Spleen (tissue), 11 donors: ENCODE results near the gene MS4A18. TPM values are rescaled to one million over a fixed set of nuclear protein-coding genes. Genes with fewer than 3 reads are reported as not detected.
"Not testable (repeated sequence)": the region's sequence is repeated elsewhere in the genome, so short reads cannot be mapped to it uniquely, and the experiment has no call there.

Experiments used
- DNase-seq: peaks from one replicate; pipeline ENCODE4 v3.0.0-alpha.2; 2020
- H3K27ac ChIP-seq, 8 donors: fragments of 200-600 bp; sonication (generic) in 7 of 8; 1 replicate in 4 of 8; 2 replicates in 4 of 8; pipeline versions ENCODE4 v1.5.0 to v1.8.0; 2016 to 2021; ENCODE audit warnings: inconsistent platforms in 4 of 8, mild to moderate bottlenecking in 4 of 8, moderate library complexity in 1 of 8
- H3K27me3 ChIP-seq, 7 donors: fragments of 200-600 bp; sonication (generic) in 6 of 7; replicated peaks in 1 of 7; 1 replicate in 4 of 7; 2 replicates in 3 of 7; pipeline versions ENCODE4 v1.5.0 to v1.8.0; 2016 to 2021; ENCODE audit warnings: inconsistent platforms in 3 of 7, mild to moderate bottlenecking in 1 of 7
- H3K36me3 ChIP-seq, 6 donors: fragments of 200-600 bp; sonication (generic) in 5 of 6; 1 replicate in 4 of 6; 2 replicates in 2 of 6; pipeline versions ENCODE4 v1.5.0 to v1.8.0; 2016 to 2021; ENCODE audit warnings: inconsistent platforms in 2 of 6
- H3K4me1 ChIP-seq, 6 donors: fragments of 200-600 bp; sonication (generic) in 5 of 6; 1 replicate in 3 of 6; 2 replicates in 3 of 6; pipeline versions ENCODE4 v1.5.0 to v1.8.0; 2016 to 2021; ENCODE audit warnings: inconsistent platforms in 3 of 6
- H3K4me3 ChIP-seq, 8 donors: fragments of 200-600 bp; sonication (generic) in 7 of 8; 1 replicate in 4 of 8; 2 replicates in 4 of 8; pipeline versions ENCODE4 v1.5.0 to v1.8.0; 2016 to 2021; ENCODE audit warnings: inconsistent platforms in 4 of 8, mild to moderate bottlenecking in 4 of 8, moderate library complexity in 2 of 8
- H3K9me3 ChIP-seq, 8 donors: fragments of 200-600 bp; sonication (generic) in 7 of 8; 1 replicate in 4 of 8; 2 replicates in 4 of 8; pipeline versions ENCODE4 v1.5.0 to v1.8.0; 2016 to 2021; ENCODE audit warnings: inconsistent platforms in 4 of 8
- CTCF ChIP-seq, 11 experiments: fragments of 200-600 bp in 7 of 11; fragments of 450-650 bp in 4 of 11; sonication (generic) in 4 of 11; IDR thresholded peaks in 8 of 11; conservative IDR thresholded peaks in 3 of 11; 1 replicate in 7 of 11; 2 replicates in 4 of 11; pipeline versions ENCODE4 v1.4.0 to v1.8.0; 2016 to 2021; ENCODE audit warnings: antibody characterized with exemption in 11 of 11, inconsistent platforms in 4 of 11, mild to moderate bottlenecking in 1 of 11
- POLR2A ChIP-seq, 3 donors: fragments of 450-650 bp; IDR thresholded peaks; one replicate each; pipeline ENCODE4 v1.5.1; 2017; ENCODE audit warnings: antibody characterized with exemption in 3 of 3, mild to moderate bottlenecking in 1 of 3
- POLR2AphosphoS5 ChIP-seq, 3 donors: sonication (generic); formaldehyde crosslinking; IDR thresholded peaks; one replicate each; pipeline ENCODE4 v1.5.1; 2017; ENCODE audit warnings: antibody characterized with exemption in 3 of 3
- WGBS, 5 donors: extraction: QIAGEN DNeasy Blood & Tissue Kit in 3 of 5; methylation state at CpG; one replicate each; pipeline versions ENCODE4 v1.1.5 to v1.1.7; 2013 to 2018; 5-methylcytosine and 5-hydroxymethylcytosine counted together
- intact Hi-C: fragments of 100-400 bp; cut with DNase I; formaldehyde crosslinking; loops from one replicate; pipeline ENCODE4 v1.15.0; 2023; ENCODE audit warnings: low total_unique reads
- polyA plus RNA-seq, 3 donors: library from polyadenylated mRNA; stranded (reverse); fragments of 200-250 nt; gene quantifications; one replicate each; pipeline ENCODE4 v1.2.1, GENCODE V29; 2013
- total RNA-seq, 7 donors: library from RNA; depleted of rRNA in 3 of 7; stranded (reverse); fragments of >200 nt in 3 of 7; fragmentation: NEBNext Ultra II Directional in 4 of 7; extraction: Animal tissue kit (Norgen Biotek cat#: 25700) in 4 of 7; gene quantifications; one replicate each; pipeline versions ENCODE4 v1.1.0 to v1.2.1, GENCODE V29; 2016 to 2021
- donor health status: healthy with polysubstance abuse.
- donor health status: DM: no; HTN: no; CAD: no; lungs with moderate emphysema.
- donor health status: DM: no; HTN: no; CAD: no.
- donor health status: Bipolar disorder and iron deficiency.
- donor health status: healthy.
- donor health status: DM: no; HTN: no; CAD: no.
- donor health status: DM: yes; HTN: yes; CAD: no.

The MS4A18 gene
- total and polyA plus RNA-seq, 10 donors: not detected

DNA sequence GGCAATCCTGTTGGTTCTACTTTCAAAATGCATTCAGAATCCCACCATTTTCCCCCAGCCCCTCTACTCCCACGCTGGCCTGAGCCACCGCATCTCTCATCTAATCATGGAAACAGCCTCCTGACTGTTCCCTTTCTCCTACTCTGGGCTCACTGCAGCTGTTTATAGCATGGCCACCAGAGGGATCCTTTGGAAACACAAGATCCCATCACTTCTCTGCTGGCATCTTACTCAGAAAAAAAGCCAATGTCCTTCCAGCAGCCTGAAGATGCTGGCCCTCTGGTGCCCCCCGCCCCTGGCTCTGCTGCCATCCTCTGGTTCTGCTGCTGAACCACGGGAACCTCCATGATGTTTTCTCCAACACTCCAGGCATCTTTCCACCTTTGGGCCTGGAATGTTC lies 14.0 kb upstream of the MS4A18 start:
- DNase-seq: no peak
- H3K27me3 ChIP-seq: peaks cover 0 to 6% (median 0%) of the 10 kb centered on the region in 7 donors
- TF ChIP-seq CTCF (IDR thresholded peaks at IDR 0.05 in 8 of 11, conservative IDR thresholded peaks at IDR 0.05 in 3 of 11) (no peak), POLR2AphosphoS5 (IDR thresholded peaks at IDR 0.05) (no peak), POLR2A (IDR thresholded peaks at IDR 0.05) (no peak)
- intact Hi-C loops: no loop called here
- H3K36me3 ChIP-seq: no peaks in the 10 kb centered on the region
- no peak overlapping the region for H3K4me3 ChIP-seq
- no peaks in the 10 kb centered on the region for H3K4me1 ChIP-seq
- WGBS, 5 donors: 74 to 84% (median 80%) methylated on average over 4 of the region's 4 CpGs
- no peak overlapping the region for H3K27ac ChIP-seq
- no peaks in the 10 kb centered on the region for H3K9me3 ChIP-seq

DNA sequence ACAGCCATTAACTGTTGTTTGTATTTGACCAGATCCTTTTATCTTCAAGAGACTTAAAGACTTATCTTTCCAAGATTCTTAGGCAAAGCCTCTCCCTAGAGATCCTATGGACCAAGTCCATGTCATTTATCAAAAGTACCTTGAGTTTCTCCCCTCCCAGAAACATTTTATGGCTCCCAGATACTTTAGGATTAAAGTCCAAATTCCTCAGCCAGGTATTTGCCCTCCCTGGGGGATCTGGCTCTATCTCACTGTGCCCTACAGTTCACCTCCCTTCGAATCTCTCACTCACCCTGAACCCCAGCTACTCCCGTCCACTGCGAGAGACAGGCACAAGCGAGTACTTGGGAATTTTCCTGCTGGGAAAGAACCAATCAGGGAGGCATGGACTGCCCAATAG lies 13.2 kb upstream of the MS4A18 start:
- H3K4me1 ChIP-seq: no peaks in the 10 kb centered on the region
- H3K36me3 ChIP-seq: no peaks in the 10 kb centered on the region
- intact Hi-C loops: no loop called here
- H3K9me3 ChIP-seq: no peaks in the 10 kb centered on the region
- H3K27ac ChIP-seq: no peak overlapping the region
- TF ChIP-seq CTCF (IDR thresholded peaks at IDR 0.05 in 8 of 11, conservative IDR thresholded peaks at IDR 0.05 in 3 of 11): no peak
- TF ChIP-seq POLR2A (IDR thresholded peaks at IDR 0.05): no peak
- no peak for TF ChIP-seq POLR2AphosphoS5 (IDR thresholded peaks at IDR 0.05)
- DNase-seq: no peak
- peaks cover 0 to 6% (median 0%) of the 10 kb centered on the region in 7 donors for H3K27me3 ChIP-seq
- WGBS, 5 donors: 79 to 93% (median 88%) methylated on average over 4 of the region's 4 CpGs
- H3K4me3 ChIP-seq: no peak overlapping the region

DNA sequence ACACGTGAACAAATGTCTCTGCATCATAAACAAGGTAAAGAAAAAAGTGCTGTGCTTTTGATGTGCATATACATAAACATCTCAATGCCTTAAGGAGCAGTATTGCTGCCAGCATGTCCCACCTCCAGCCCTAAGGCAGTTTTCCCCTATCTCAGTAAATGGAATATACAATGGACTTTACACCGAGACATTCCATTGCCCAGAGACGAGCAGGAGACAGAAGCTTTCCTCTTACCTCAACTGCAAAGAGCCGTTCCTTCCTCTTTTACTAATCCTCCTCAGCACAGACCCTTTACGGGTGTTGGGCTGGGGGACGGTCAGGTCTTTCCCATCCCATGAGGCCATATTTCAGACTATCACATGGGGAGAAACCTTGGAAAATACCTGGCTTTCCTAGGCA lies 11.1 kb upstream of the MS4A18 start:
- H3K4me1 ChIP-seq, intact Hi-C loops, H3K27me3 ChIP-seq, H3K9me3 ChIP-seq, DNase-seq, H3K4me3 ChIP-seq, H3K27ac ChIP-seq, H3K36me3 ChIP-seq: not testable (repeated sequence)
- 65 to 73% (median 69%) methylated on average over 6 of the region's 6 CpGs for WGBS, 5 donors

GRCh38 chr11:60717956-60718355 lies 6.6 kb upstream of the MS4A18 start:
- Histone ChIP-seq H3K4me1 (no peaks in the 10 kb centered on the region), H3K9me3 (peaks cover 0 to 18% (median 9%) of the 10 kb centered on the region in 8 donors), H3K36me3 (no peaks in the 10 kb centered on the region), H3K27me3 (peaks cover 0 to 8% (median 0%) of the 10 kb centered on the region in 7 donors), H3K4me3 (no peak overlapping the region), H3K27ac (no peak overlapping the region)
- no peak for DNase-seq
- TF ChIP-seq CTCF (IDR thresholded peaks at IDR 0.05 in 8 of 11, conservative IDR thresholded peaks at IDR 0.05 in 3 of 11): no peak
- TF ChIP-seq POLR2AphosphoS5 (IDR thresholded peaks at IDR 0.05): no peak
- no peak for TF ChIP-seq POLR2A (IDR thresholded peaks at IDR 0.05)
- intact Hi-C loops: no loop called here
- 77 to 88% (median 86%) methylated on average over 5 of the region's 5 CpGs for WGBS, 5 donors
